Stimulated activated naive CD8-positive, alpha-beta T cell treated with anti-CD3 and anti-CD28 coated beads, Interleukin-15, amount 100 ng/mL, for 72 hours (primary cell): ENCODE results near the gene MEGF6.
"Not testable (repeated sequence)": the region's sequence is repeated elsewhere in the genome, so short reads cannot be mapped to it uniquely, and the experiment has no call there.

Experiments used
- ATAC-seq: fragments of 150-1000 bp; cut with Tn5 transposase; 2 replicates; pipeline ENCODE4 v1.10.0; 2021; ENCODE audit warnings: mild to moderate bottlenecking, moderate library complexity
- DNase-seq, 2 donors: peaks; one replicate each; pipeline ENCODE4 v3.0.0; 2021 to 2022
- H3K27ac Mint-ChIP-seq, 2 donors: one replicate each; pipeline ENCODE4 v1.8.0; 2022; ENCODE audit warnings: mild to moderate bottlenecking in 2 of 2, mixed read lengths in 2 of 2, moderate library complexity in 2 of 2
- H3K27me3 Mint-ChIP-seq: one replicate; pipeline ENCODE4 v1.8.0; 2022; ENCODE audit warnings: mixed read lengths
- H3K4me1 Mint-ChIP-seq: one replicate; pipeline ENCODE4 v1.8.0; 2022; ENCODE audit warnings: mild to moderate bottlenecking, mixed read lengths
- H3K4me3 Mint-ChIP-seq, 2 donors: one replicate each; pipeline ENCODE4 v1.8.0; 2022; ENCODE audit warnings: mild to moderate bottlenecking in 2 of 2, mixed read lengths in 2 of 2, moderate library complexity in 1 of 2
- H3K9me3 Mint-ChIP-seq, 2 donors: one replicate each; pipeline ENCODE4 v1.8.0; 2022; ENCODE audit warnings: mixed read lengths in 2 of 2

MEGF6 gene

DNA sequence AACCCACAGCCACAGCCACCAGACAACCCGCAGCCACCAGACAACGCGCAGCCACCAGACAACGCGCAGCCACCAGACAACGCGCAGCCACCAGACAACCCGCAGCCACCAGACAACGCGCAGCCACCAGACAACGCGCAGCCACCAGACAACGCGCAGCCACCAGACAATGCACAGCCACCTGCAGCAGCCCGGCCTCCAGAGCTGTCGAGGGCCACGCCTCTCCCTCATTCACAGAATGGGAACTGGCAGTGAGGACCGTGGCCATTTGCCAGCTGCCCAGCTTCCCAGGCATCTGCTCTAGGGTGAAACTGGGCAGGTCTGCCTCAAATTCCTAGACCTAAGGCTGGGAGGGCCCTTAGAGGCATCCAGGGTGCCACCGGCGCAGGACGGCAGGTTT, 27.6 kb downstream of the MEGF6 start:
- not testable (repeated sequence) for H3K27ac Mint-ChIP-seq, ATAC-seq, DNase-seq

GRCh38 chr1:3581296-3582036, 29.8 kb downstream of the MEGF6 start:
- Mint-ChIP-seq H3K4me3 (no peak overlapping the region), H3K4me1 (no peaks in the 10 kb centered on the region), H3K9me3 (no peaks in the 10 kb centered on the region), H3K27ac (no peak overlapping the region), H3K27me3 (no peaks in the 10 kb centered on the region)
- no peak for ATAC-seq
- DNase-seq, result no peak

More for the DNA sequence above, 27.6 kb downstream of the MEGF6 start:
- not testable (repeated sequence) for H3K4me3 Mint-ChIP-seq, H3K27me3 Mint-ChIP-seq, H3K9me3 Mint-ChIP-seq, H3K4me1 Mint-ChIP-seq

DNA sequence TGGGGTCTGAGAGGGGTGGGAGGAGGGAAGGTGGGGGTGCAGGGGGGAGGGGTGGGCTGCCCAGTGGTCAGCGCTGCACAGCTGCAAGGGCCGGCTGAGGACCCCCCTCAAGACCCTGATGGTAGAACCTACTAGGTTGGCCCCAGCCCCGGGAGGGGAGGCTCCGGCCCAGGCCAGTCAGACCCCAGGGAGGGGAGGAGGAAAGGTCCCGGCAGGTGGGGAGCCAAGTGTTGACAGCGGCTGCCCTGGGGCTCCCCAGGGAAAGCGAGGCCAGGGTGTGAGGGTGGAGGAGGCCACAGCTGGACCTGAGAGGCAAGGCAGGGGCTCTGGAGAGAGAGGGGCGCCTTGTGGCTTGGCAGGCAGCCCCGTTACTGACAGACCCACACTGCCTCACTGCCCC, 31.1 kb downstream of the MEGF6 start:
- H3K27me3 Mint-ChIP-seq, result no peaks in the 10 kb centered on the region
- DNase-seq, result no peak
- H3K27ac Mint-ChIP-seq, result no peak overlapping the region
- no peaks in the 10 kb centered on the region for H3K4me1 Mint-ChIP-seq
- no peaks in the 10 kb centered on the region for H3K9me3 Mint-ChIP-seq
- H3K4me3 Mint-ChIP-seq, result no peak overlapping the region
- ATAC-seq, result no peak

GRCh38 chr1:3579626-3580025, 31.7 kb downstream of the MEGF6 start:
- Mint-ChIP-seq H3K4me1 (no peaks in the 10 kb centered on the region), H3K27ac (no peak overlapping the region), H3K9me3 (no peaks in the 10 kb centered on the region), H3K27me3 (no peaks in the 10 kb centered on the region), H3K4me3 (no peak overlapping the region)
- no peak for DNase-seq
- ATAC-seq, result no peak

DNA sequence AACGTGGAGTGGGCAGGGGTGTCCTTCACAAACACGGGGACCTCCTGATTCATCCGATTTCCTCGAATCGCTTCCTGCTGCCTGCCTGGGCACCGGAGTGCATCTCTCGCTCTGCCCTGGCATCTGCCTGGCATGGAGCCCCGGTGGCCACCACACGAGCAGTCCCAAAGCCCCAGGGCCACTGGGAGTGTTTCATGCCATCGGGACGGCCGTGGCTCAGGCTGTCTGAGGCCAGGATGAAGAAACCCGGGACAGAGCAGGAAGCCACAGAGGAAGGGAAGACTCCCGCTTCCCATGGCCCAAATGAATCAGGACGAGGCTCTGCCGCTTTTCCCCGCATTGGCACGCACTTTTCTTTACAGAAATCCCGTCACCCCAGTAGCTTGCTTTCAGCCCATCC, 32.4 kb downstream of the MEGF6 start:
- no peaks in the 10 kb centered on the region for H3K9me3 Mint-ChIP-seq
- H3K27me3 Mint-ChIP-seq, result no peaks in the 10 kb centered on the region
- no peaks in the 10 kb centered on the region for H3K4me1 Mint-ChIP-seq
- H3K4me3 Mint-ChIP-seq, result no peak overlapping the region
- no peak for DNase-seq
- no peak overlapping the region for H3K27ac Mint-ChIP-seq
- ATAC-seq, result no peak

DNA sequence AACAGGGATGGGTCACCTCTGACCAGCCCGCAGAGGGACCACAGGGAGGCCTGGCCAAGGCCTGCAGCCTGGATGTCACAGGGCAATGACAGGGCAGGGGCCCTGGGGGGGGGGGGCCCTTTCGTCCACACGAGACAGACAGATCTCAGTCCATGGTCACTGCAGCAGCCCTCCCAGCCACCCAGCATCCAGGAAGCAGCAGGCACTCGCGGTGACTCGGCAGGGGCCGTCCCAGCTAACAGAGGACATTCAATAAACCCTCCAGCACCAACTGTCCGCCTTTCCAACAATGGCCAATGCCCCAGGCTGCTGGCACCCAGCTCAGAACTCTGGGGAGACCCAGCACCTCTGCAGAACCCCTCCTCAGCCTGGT, 32.9 kb downstream of the MEGF6 start:
- Mint-ChIP-seq H3K27me3 (no peaks in the 10 kb centered on the region), H3K9me3 (no peaks in the 10 kb centered on the region), H3K27ac (no peak overlapping the region), H3K4me3 (no peak overlapping the region), H3K4me1 (no peaks in the 10 kb centered on the region)
- ATAC-seq, result no peak
- DNase-seq, result no peak

DNA sequence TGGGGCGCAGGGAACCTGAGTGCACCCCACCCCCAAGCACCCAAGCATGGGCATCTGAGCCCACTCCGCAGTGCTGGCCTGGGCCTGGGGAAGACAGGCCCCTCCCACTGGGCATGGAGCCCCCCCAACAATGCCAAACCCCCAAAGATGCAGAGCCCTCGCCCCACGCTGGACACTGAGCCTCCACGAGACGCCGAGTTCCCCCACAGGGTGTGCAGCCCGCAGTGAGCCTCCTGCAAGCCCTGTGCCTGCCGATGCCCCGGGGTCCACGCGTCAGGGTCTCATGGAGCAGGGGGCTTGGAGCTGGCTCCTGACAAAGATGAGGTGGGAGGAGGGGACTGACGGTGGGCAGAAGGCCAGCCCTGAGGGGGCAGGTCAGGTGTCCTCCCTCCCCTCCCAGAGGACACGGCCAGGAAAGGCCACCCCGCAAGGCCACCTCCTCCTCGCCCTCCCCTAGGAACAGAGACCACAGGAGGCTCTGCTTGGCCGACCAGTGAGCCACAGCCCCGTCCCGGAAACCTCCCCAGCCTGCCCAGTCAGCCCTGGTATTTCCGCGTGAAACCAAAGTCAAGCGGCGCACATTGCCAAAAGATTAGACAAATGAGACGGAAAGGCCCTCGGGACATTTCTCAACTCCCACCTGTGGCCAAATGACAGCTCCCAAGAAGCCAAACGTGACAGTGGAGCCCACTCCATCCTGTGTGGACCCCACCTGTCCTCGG, 33.4 kb downstream of the MEGF6 start:
- no peak for ATAC-seq
- H3K4me3 Mint-ChIP-seq, result no peak overlapping the region

DNA sequence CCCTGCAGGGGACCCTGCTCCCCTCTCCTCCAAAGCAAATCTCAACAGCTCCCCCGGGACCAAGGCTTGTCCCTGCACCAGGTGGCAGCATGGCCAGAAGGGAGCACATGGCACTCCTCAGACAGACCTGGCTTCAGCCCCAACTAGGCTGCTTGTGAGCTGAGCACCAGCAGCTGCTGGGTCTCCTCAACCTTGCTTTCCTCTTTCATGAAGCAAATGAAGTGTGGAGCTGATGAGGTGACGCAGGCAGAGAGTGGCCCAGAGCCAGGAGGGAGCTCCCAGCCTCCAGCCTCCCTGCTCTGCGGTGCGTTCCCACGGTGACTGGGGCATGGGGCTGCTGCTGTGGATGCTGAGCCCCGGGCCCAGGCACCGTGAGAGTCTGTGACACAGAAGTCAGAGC, 34.0 kb downstream of the MEGF6 start:
- ATAC-seq (no peak), DNase-seq (no peak)
- no peak overlapping the region for H3K27ac Mint-ChIP-seq
- no peaks in the 10 kb centered on the region for H3K27me3 Mint-ChIP-seq
- no peaks in the 10 kb centered on the region for H3K4me1 Mint-ChIP-seq
- H3K9me3 Mint-ChIP-seq, result no peaks in the 10 kb centered on the region
- H3K4me3 Mint-ChIP-seq, result no peak overlapping the region

More for the DNA sequence above, 33.4 kb downstream of the MEGF6 start:
- no peaks in the 10 kb centered on the region for H3K27me3 Mint-ChIP-seq
- H3K4me1 Mint-ChIP-seq, result no peaks in the 10 kb centered on the region
- no peaks in the 10 kb centered on the region for H3K9me3 Mint-ChIP-seq
- H3K27ac Mint-ChIP-seq, result no peak overlapping the region
- no peak for DNase-seq

DNA sequence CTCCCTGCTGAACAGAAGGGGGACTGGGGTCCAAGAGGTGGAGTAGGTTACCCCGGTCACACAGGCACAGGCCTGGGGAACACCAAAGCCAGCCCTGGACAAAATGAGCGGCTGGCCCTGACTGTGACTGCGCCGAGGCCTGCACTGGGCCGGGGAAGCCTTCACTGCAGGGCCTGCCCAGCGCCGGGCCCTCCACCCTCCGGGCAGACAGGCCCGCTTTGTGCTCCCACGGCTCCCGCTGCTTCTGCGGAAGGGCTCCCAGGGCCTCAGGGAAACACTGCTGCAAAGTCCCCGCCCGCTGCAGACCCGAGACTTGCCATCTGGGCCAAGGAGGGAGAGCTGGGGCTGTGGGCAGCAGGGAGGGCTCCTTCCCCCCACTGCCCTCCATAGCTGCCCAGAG, 35.3 kb downstream of the MEGF6 start:
- ATAC-seq (no peak), DNase-seq (no peak)
- H3K27me3 Mint-ChIP-seq, result no peaks in the 10 kb centered on the region
- H3K4me3 Mint-ChIP-seq, result no peak overlapping the region
- H3K9me3 Mint-ChIP-seq, result no peaks in the 10 kb centered on the region
- H3K4me1 Mint-ChIP-seq, result no peaks in the 10 kb centered on the region
- H3K27ac Mint-ChIP-seq, result no peak overlapping the region

- not testable (repeated sequence) for H3K9me3 Mint-ChIP-seq, DNase-seq, H3K27ac Mint-ChIP-seq, H3K4me1 Mint-ChIP-seq, H3K4me3 Mint-ChIP-seq, H3K27me3 Mint-ChIP-seq, ATAC-seq
These were observed 35.8 kb downstream of the MEGF6 start for GRCh38 chr1:3575515-3575914.

DNA sequence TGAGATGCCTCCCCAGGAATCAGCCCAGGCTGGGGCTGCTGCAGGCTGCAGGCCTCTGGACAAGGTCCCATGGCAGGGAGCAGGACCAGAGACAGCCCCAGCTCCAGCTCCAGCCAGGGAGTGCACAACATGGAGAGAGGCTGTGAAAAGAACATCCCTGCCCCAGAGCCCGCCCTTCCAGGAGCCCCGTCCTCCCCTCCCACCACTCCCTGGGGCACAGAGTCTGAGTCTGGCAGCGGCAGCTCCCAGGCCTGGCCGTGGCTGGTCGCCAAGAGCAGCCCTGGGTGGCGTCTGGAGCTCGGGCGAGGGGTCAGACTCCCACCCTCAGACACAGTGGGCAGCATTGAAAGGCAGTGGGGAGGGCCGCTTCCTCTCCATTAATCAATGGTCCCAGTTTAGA, 37.8 kb downstream of the MEGF6 start:
- no peak overlapping the region for H3K4me3 Mint-ChIP-seq
- ATAC-seq, result no peak
- no peak for DNase-seq
- no peaks in the 10 kb centered on the region for H3K4me1 Mint-ChIP-seq
- no peaks in the 10 kb centered on the region for H3K27me3 Mint-ChIP-seq
- no peak overlapping the region for H3K27ac Mint-ChIP-seq
- H3K9me3 Mint-ChIP-seq, result no peaks in the 10 kb centered on the region

DNA sequence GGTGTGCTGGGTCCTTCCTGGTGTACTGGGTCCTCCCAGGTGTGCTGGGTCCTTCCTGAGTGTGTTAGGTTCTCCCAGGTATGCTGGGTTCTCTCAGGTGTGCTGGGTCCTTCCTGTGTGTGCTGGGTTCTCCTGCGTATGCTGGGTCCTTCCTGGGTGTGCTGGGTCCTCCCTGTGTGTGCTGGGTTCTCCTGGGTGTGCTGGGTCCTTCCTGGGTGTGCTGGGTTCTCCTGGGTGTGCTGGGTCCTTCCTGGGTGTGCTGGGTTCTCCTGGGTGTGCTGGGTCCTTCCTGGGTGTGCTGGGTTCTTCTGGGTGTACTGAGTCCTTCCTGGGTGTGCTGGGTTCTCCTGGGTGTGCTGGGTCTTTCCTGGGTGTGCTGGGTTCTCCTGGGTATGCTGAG, 38.7 kb downstream of the MEGF6 start:
- peak overlapping the region in 1 of 2 donors; percentile 63 for H3K27ac Mint-ChIP-seq
- not testable (repeated sequence) for H3K9me3 Mint-ChIP-seq, DNase-seq, H3K27me3 Mint-ChIP-seq, H3K4me1 Mint-ChIP-seq, ATAC-seq, H3K4me3 Mint-ChIP-seq

- DNase-seq, result no peak
- ATAC-seq, result no peak
- no peaks in the 10 kb centered on the region for H3K27me3 Mint-ChIP-seq
- peak overlapping the region in 1 of 2 donors; percentile 34 for H3K27ac Mint-ChIP-seq
- H3K9me3 Mint-ChIP-seq, result no peaks in the 10 kb centered on the region
- H3K4me1 Mint-ChIP-seq, result no peaks in the 10 kb centered on the region
- no peak overlapping the region for H3K4me3 Mint-ChIP-seq
These were observed 40.0 kb downstream of the MEGF6 start for GRCh38 chr1:3571263-3571662.

- ATAC-seq, result peak; percentile 15
- no peaks in the 10 kb centered on the region for H3K9me3 Mint-ChIP-seq
- no peak overlapping the region for H3K4me3 Mint-ChIP-seq
These were observed 41.0 kb downstream of the MEGF6 start for GRCh38 chr1:3570066-3570986.

GRCh38 chr1:3569436-3569835, 41.9 kb downstream of the MEGF6 start:
- ATAC-seq (no peak), DNase-seq (no peak)
- no peaks in the 10 kb centered on the region for H3K27me3 Mint-ChIP-seq
- H3K27ac Mint-ChIP-seq, result no peak overlapping the region
- peaks cover 5% of the 10 kb centered on the region for H3K4me1 Mint-ChIP-seq
- H3K9me3 Mint-ChIP-seq, result no peaks in the 10 kb centered on the region
- H3K4me3 Mint-ChIP-seq, result no peak overlapping the region

More at GRCh38 chr1:3570066-3570986, 41.0 kb downstream of the MEGF6 start:
- Mint-ChIP-seq H3K4me1 (peaks cover under 1% of the 10 kb centered on the region), H3K27me3 (no peaks in the 10 kb centered on the region), H3K27ac (peak overlapping the region in 1 of 2 donors; percentile 56)
- DNase-seq, result no peak
